Nephron progenitor cell (in vitro differentiated cells): Measurements from ENCODE around the gene KLHL35.

Experiments
- DNase-seq: peaks from one replicate; pipeline ENCODE4 v3.0.0; 2021
- H3K27ac Mint-ChIP-seq: 2 replicates; pipeline ENCODE4 v1.8.0; 2021; ENCODE audit warnings: mild to moderate bottlenecking, moderate library complexity, mixed read lengths
- H3K27me3 Mint-ChIP-seq: 2 replicates; pipeline ENCODE4 v1.8.0; 2021; ENCODE audit warnings: mild to moderate bottlenecking, low read depth, mixed read lengths; ENCODE audit not compliant: poor library complexity
- H3K36me3 Mint-ChIP-seq: 2 replicates; pipeline ENCODE4 v1.8.0; 2021; ENCODE audit warnings: low read depth, mixed read lengths
- H3K4me1 Mint-ChIP-seq: 2 replicates; pipeline ENCODE4 v1.8.0; 2021; ENCODE audit warnings: mixed read lengths
- H3K4me3 Mint-ChIP-seq: 2 replicates; pipeline ENCODE4 v1.8.0; 2021; ENCODE audit warnings: mild to moderate bottlenecking, moderate library complexity, mixed read lengths
- H3K9me3 Mint-ChIP-seq: 2 replicates; pipeline ENCODE4 v1.8.0; 2021; ENCODE audit warnings: mild to moderate bottlenecking, moderate library complexity, mixed read lengths
- CTCF ChIP-seq: fragments of 200-600 bp; sonication (generic); IDR thresholded peaks from 2 replicates; pipeline ENCODE4 v1.5.0; 2021; ENCODE audit warnings: antibody characterized with exemption

Gene KLHL35

DNA sequence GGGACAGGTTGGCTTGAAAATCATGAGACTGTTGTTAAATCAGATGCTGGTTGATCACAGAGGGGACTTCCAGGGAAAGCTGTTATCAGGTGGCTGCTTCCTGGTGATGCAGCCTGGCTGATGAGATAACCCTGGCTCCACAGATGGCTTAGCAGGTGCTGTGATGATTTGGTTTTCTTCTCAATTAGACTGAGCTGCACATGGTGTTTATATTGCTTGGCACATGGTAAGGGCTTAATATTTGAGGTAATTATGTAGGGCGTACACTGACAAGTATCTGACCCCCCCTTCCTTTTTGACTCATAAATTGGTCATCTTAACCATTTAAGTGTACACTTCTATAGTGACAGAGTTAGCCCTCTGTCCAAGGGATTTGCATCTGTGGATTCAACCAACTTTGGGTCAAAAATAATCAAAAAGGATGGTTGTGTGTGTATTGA, 26.6 kb downstream of the KLHL35 start:
- no peak for TF ChIP-seq CTCF
- no peak overlapping the region for H3K4me3 Mint-ChIP-seq
- H3K27ac Mint-ChIP-seq: no peak overlapping the region
- peaks cover 84% of the 10 kb centered on the region for H3K36me3 Mint-ChIP-seq
- no peak for DNase-seq
- peaks cover 11% of the 10 kb centered on the region for H3K9me3 Mint-ChIP-seq
- peaks cover 5% of the 10 kb centered on the region for H3K27me3 Mint-ChIP-seq
- H3K4me1 Mint-ChIP-seq: peaks cover 23% of the 10 kb centered on the region

GRCh38 chr11:75403983-75404658, 28.9 kb downstream of the KLHL35 start:
- DNase-seq: no peak
- Mint-ChIP-seq H3K9me3 (peaks cover 7% of the 10 kb centered on the region), H3K36me3 (peaks cover 87% of the 10 kb centered on the region), H3K4me1 (peaks cover 36% of the 10 kb centered on the region), H3K4me3 (no peak overlapping the region), H3K27me3 (peaks cover 5% of the 10 kb centered on the region), H3K27ac (peak overlapping the region; percentile 73)
- TF ChIP-seq CTCF: no peak

- no peak for DNase-seq
- no peak for TF ChIP-seq CTCF
- H3K36me3 Mint-ChIP-seq: peaks cover 77% of the 10 kb centered on the region
- peaks cover 36% of the 10 kb centered on the region for H3K4me1 Mint-ChIP-seq
- H3K9me3 Mint-ChIP-seq: peaks cover 4% of the 10 kb centered on the region
- H3K27me3 Mint-ChIP-seq: peaks cover 5% of the 10 kb centered on the region
- H3K4me3 Mint-ChIP-seq: peak overlapping the region; percentile 100
- peak overlapping the region; percentile 87 for H3K27ac Mint-ChIP-seq
Measured at GRCh38 chr11:75403037-75403436, 30.0 kb downstream of the KLHL35 start.

DNA sequence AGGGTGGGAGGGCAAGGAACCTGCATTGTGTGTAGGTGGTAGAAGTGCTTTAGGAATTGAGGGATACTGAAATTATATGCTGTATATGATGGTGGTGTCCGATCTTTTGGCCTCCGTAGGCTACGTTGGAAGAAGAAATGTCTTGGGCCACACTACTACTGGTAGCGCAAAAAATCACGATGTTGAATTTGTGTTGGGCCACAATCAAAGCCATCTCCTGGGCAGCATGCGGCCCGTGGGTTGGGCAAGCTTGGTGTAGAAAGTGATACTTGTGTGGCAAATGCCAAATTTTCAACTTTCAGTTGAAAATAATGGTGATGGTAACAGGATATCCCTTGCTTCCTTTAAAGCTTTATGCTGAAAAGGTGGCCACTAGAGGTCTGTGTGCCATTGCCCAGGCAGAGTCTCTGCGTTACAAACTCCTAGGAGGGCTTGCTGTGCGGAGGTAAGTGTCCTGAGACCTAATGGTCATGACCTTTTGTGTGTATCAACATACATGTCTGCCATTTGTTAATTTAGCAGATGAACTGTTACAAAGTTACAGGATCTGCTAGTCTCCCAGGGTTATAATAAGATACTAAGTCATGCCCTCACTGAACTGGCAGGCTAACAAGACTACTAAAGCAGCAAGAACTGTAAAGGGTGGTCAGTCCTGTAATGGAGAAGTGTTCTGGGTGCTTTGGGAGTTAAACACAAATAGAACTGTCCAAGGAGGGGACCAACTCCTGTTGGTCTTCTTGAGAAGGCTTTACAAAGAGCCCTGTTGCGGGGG, 30.8 kb downstream of the KLHL35 start:
- Mint-ChIP-seq H3K4me1 (peaks cover 36% of the 10 kb centered on the region), H3K9me3 (no peaks in the 10 kb centered on the region), H3K27ac (peak overlapping the region; percentile 73), H3K4me3 (peak overlapping the region; percentile 100), H3K27me3 (peaks cover 8% of the 10 kb centered on the region), H3K36me3 (peaks cover 70% of the 10 kb centered on the region)
- no peak for DNase-seq
- TF ChIP-seq CTCF: no peak

GRCh38 chr11:75400146-75400865, 32.7 kb downstream of the KLHL35 start:
- no peak for DNase-seq
- Mint-ChIP-seq H3K9me3 (no peaks in the 10 kb centered on the region), H3K4me1 (peaks cover 36% of the 10 kb centered on the region), H3K27ac (peak overlapping the region; percentile 100), H3K27me3 (peaks cover 24% of the 10 kb centered on the region), H3K36me3 (peaks cover 51% of the 10 kb centered on the region), H3K4me3 (peak overlapping the region; percentile 100)
- TF ChIP-seq CTCF: no peak
